ENCODE measurements around the gene CAPRIN1.
A peak's percentile ranks its signal among the peaks of the same experiment; 100 is the strongest.

Gene CAPRIN1, protein sequence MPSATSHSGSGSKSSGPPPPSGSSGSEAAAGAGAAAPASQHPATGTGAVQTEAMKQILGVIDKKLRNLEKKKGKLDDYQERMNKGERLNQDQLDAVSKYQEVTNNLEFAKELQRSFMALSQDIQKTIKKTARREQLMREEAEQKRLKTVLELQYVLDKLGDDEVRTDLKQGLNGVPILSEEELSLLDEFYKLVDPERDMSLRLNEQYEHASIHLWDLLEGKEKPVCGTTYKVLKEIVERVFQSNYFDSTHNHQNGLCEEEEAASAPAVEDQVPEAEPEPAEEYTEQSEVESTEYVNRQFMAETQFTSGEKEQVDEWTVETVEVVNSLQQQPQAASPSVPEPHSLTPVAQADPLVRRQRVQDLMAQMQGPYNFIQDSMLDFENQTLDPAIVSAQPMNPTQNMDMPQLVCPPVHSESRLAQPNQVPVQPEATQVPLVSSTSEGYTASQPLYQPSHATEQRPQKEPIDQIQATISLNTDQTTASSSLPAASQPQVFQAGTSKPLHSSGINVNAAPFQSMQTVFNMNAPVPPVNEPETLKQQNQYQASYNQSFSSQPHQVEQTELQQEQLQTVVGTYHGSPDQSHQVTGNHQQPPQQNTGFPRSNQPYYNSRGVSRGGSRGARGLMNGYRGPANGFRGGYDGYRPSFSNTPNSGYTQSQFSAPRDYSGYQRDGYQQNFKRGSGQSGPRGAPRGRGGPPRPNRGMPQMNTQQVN

GRCh38 chr11:34051349-34052035 is at the start of gene CAPRIN1:
Gene CAPRIN1 (plus strand): TSS chr11:34051731. CDS start chr11:34052421, 690 bp downstream.
- DNase-seq (ENCODE audit: low read depth), result peak; percentile 76

- no peak for DNase-seq (ENCODE audit: low read depth)
Observed at GRCh38 chr11:34002420-34002819, 49.1 kb upstream of the CAPRIN1 start.

DNA sequence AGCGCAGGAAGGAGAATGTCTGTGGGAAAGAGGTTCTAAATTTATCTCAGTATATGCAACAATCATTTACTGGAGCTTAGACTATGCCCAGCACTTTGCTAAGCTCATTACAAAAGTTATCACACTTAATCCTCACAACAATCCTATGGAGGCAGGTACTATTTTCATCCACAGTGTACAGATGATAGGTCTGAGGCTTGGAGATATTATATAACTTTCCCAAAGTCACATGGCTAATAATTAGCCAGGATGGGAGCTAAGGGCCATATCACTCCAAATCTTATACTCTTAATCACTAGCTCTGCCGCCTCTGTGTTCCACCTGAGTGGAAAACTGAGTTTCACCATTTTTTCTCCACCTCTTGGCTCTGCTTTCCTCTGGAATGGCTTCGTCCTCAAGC is 47.3 kb upstream of the CAPRIN1 start:
- DNase-seq (ENCODE audit: low read depth), result no peak

DNA sequence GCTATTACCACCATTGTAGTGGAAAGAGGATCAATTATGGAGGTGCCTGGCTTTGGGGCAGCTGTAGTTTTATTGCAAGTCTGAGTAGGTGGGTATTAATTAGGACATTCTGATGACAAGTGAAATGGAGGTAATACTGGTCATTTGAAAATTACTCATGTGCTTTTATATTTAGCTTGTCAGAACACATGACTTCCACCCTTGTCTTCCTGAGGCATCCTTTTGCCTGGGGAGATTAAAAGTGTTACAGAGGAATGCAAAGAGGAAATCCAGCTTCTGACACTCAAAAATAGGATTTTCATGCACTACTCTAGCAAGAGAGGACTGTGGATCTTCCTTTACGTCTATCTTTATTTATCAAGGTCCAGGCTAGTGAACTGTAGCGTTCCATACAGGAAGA is 44.7 kb upstream of the CAPRIN1 start:
- DNase-seq (ENCODE audit: low read depth), result no peak

DNA sequence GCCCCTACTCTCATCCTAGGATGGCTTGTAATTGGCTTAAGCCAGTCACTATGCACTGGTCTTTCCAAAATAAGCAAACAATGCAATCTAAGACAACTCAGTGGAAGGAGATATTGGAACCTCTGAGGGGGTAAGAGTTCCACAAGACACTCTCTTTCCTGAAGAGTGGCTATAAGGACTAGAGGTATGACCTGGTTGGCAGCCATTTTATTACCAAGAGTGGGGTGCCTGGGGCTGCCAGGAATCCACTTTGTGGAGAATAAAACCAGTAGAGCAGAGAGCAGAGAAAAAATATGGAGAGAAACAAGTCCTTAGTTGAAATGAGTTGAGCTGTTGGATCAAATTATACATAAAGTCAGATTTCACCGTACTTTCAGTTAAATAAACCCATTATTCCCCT is 38.8 kb upstream of the CAPRIN1 start:
- no peak for DNase-seq (ENCODE audit: low read depth)

DNA sequence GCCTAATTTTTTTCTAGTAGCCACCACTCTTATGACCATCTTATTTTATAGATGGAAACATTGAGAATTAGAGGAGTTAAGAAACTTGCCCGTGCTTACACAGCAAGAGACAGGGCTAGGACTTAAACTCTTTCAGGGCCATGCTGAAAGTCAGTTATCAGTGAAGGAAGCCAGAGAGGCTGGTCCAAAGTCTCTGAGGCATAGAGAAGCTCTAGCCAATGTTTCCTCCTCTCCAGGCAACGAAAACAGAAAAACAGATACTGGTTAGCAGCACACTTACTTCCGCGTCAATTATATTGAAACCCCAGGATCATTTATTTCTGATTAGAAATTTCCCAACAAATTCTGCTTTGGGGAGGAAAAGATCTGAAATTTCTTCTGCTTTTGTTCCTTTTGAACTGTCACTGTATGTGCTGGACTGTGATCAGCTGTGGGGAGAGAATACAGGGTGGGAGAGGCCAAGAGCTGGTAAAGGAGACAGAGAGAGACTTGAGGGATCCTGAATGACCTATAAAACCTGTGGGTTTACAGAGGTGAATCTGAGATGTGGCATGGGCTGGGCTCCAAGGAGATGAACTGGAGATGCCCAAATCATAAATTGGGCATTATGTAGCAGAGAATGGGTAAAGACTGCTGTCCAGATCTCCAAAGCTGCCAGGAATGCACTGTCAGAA is 37.5 kb upstream of the CAPRIN1 start:
- DNase-seq (ENCODE audit: low read depth), result no peak

DNA sequence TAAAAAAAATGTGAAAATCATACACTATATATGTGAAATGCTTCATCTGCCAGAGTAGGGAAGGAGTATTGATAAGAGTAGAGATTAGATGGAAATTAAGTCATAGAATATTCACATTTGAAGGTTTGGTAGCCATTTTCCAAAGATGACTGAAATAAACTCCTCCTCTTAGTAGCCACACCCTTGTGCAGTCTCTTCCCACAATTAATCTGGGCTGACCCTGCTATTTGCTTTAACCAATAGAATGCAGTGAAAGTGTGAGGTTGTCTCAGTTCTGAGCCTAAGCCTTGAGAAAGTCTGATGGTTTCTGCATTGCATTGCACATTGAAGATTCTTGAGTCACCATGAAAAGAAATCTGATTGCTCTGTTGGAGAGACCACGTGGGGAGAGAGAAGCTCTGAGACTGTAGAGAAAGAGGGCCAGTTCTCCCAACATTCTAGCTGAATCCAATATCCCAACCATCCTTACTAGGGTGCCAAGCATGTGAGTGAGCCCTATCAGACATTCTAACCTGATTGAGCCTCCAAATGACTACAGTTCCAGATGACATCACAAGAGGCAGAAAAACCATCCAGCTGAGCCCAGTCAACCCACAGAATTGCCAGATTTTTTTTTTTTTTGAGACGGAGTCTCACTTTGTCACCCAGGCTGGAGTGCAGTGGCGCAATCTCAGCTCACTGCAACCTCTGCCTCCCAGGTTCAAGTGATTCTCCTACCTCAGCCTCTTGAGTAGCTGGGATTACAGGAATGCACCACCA is 29.4 kb upstream of the CAPRIN1 start:
- DNase-seq (ENCODE audit: low read depth), result no peak

- no peak for DNase-seq (ENCODE audit: low read depth)
Observed at GRCh38 chr11:34026432-34026831, 25.1 kb upstream of the CAPRIN1 start.

- DNase-seq (ENCODE audit: low read depth), result no peak
Observed at GRCh38 chr11:34027516-34028408, 23.8 kb upstream of the CAPRIN1 start.

DNA sequence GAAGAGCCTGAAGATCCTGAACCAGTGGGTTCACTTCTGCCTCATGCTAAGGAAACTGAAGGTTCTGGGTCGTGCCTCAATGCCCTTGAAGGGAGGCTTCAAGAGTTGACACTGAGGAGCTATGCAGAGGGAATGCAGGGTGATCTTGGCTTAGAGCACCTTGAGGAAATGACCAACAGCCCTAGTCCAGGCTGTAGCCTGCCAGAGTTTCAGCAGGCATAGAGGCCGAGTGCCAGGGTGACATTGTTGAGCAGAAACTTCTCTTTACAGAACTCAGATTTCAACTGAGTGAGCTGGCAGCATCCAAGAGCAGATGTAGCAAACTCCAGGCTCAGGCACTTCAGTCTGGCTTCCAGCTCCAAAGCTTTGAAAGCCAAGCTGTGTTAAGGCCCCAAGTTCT is 23.1 kb upstream of the CAPRIN1 start:
- no peak for DNase-seq (ENCODE audit: low read depth)

- DNase-seq (ENCODE audit: low read depth), result no peak
Observed at GRCh38 chr11:34029176-34029575, 22.4 kb upstream of the CAPRIN1 start.

DNA sequence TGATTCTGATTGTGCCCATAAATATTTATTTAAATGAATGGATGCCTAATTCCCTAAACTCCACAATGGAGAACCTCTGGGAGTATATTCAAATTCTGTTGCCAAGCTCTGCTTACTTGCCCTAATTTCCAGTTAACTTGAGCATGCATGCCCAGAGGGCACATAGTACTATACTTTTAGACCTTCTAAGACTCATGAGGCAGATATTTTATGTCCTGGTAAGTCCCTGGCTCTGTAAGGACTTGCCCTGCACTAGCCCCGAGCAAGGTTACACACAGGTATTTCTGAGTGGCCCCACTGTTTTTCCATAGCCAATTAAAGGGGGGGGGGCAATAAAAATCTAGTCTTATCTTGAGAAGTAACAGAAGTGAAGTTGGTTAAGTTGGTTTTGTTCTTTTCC is 21.1 kb upstream of the CAPRIN1 start:
- no peak for DNase-seq (ENCODE audit: low read depth)

DNA sequence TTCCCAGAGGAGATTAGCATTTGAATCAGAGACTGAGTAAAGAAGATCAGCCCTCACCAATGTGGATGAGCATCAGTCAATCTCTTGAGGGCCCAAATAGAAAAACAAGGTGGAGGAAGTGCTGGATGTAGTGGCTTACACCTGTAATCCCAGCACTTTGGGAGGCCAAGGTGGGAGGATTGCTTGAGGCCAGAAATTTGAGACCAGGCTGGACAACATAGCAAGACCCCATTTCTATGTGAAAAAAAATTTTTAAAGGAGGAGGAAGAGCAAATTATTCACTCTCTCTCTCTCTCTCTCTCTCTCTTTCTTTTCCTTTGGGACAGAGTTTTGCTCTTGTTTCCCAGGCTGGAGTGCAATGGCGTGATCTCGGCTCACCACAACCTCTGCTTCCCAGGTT is 18.1 kb upstream of the CAPRIN1 start:
- DNase-seq (ENCODE audit: low read depth), result no peak

GRCh38 chr11:34034053-34034452 is 17.5 kb upstream of the CAPRIN1 start:
- DNase-seq (ENCODE audit: low read depth), result no peak

- no peak for DNase-seq (ENCODE audit: low read depth)
Observed at GRCh38 chr11:34036456-34036855, 15.1 kb upstream of the CAPRIN1 start.

DNA sequence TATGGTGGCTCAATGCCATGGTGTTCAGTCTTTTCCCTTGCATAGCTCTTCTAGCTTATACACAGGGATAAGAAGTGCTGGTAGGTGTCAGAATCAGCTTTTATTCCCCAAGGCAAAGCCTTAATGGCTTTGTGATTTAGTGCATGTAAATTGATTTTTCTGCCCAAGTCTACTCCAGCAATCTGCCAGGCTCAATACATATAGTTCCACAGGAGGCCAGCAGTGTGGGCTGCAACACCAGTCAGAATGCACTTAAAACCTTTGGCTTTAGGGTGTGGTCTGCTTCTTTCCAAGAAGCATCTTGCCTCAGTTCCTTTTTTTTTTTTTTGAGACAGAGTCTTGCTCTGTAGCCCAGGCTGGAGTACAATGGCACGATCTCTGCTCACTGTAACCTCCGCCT is 14.5 kb upstream of the CAPRIN1 start:
- no peak for DNase-seq (ENCODE audit: low read depth)

DNA sequence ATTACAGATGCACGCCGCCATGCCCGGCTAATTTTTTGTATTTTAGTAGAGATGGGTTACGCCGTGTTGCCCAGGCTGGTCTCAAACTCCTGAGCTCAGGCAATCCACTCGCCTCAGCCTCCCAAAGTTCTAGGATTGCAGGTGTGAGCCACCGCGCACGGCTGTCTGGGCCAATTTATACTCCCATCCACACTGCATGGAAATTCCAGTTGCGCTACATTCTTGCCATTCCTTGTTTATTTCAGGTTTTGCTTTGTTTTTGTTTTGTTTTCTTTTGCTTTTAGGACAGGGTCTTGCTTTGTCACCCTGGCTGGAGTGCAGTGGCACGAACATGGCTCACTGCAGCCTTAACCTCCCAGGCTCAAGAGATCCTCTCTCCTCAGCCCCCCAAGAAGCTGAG is 11.0 kb upstream of the CAPRIN1 start:
- no peak for DNase-seq (ENCODE audit: low read depth)

DNA sequence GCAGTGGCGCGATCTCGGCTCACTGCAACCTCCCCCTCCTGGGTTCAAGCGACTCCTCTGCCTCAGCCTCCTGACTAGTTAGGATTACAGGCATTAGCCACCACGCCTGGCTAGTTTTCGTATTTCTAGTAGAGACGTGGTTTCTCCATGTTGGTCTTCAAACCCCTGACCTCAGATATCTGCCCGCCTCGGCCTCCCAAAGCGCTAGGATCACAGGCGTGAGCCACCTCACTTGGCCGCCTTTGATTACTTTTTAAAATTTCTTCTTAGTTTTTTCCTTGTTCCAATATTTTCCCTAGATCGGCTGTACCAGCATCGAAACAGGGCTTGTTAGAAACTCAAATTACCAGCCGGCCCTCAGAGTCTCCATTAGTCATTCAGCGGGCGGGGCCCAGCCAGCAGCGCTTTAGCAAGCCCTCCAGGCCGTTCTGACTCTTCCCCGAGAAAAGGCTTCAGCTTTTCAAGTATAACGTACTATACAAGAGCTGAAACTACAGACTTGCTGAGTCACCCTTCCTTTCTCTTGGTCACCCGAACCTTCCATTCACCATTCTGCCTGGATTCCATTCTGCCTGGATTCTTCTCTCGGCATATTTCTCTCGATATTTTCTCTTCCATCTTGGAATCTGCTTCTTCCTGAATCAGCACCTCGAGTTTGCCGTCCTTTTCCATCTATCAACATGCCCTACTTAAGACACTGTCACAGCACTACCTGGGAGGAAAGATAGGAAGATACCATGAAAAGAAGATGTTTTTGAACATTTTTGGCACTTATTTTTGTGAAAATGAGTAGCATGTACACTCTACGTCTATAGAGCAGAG is 6.7 kb upstream of the CAPRIN1 start:
- DNase-seq (ENCODE audit: low read depth), result no peak

DNA sequence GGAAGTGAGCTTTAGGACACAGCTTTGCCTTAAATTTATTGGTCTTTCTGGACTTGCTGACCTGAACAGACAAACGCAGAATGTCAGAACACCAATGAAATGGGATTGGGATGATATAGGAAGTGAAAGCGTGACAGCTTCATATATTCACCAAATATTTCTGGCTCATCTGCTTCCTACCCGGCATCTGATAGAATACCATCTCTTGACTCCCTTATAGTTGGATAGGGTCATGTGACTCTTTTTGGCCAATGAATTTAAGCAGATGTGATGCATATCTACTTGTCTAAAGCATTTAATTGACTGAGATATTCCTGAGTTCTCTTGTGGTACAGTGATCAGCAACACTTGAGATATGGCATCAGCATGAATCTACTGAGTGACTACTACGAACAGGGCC is 2.5 kb upstream of the CAPRIN1 start:
- no peak for DNase-seq (ENCODE audit: low read depth)

Measured in activated T-helper 9 cell treated with anti-CD3 and anti-CD28 coated beads, Interleukin-2, amount 50 U/mL, for 16 hours (primary cell).